Erythroblast (primary cell): ENCODE measurements around the gene HGFAC.

Experiments used
- GATA1 ChIP-seq: IDR thresholded peaks from 2 replicates; pipeline ENCODE4 v1.6.1; 2011; ENCODE audit warnings: low read depth, mild to moderate bottlenecking, control low read depth, low read length, moderate library complexity
- POLR2A ChIP-seq: IDR thresholded peaks from 2 replicates; pipeline ENCODE4 v1.6.1; 2011; ENCODE audit warnings: mild to moderate bottlenecking, low read length

DNA sequence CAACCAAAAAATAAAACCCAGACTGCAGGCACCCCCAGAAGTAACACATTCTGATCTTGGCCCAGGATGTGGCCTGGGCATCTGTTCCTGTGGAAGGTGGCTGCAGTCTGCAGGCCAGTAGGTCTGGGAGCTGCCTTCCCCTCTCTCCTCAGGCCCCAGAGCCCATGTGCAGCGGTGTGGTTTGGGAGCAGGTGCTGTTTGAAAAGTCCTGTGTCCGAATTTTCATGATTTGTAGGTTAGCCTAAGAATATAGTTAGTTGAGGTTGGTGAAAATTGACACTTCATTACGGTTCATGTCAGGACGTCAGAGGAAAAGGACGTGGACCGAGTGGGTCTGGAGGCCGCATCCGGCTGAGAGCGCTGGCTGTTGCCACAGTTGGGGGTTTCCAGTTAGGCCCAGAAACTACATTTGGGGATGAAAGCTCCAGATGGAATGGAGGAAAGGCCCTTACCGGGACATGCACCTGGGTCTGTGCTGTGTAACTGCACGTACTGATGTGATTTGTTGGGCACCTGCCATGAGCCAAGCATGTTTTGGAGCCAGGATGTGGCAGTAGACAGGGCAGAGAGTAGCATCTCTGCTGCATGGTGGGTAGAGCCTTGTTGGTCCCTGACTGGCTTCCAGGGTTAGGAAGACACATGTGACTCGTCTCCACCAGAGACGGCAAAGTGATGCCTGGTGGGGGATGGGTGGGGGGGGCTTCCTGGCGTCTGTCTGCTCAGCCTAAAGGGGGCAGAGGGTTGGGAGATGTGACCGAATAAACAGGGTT lies 21.7 kb upstream of the HGFAC start:
- TF ChIP-seq POLR2A (no peak), GATA1 (no peak)
